GM19438 (cell line): ENCODE measurements around the gene ACADS.

Source experiments
- ATAC-seq: cut with Tn5 transposase; IDR thresholded peaks from one replicate; pipeline ENCODE4 v1.9.1; 2021; ENCODE audit warnings: low read depth; ENCODE audit not compliant: unreplicated experiment

Gene ACADS

GRCh38 chr12:120750806-120751205, 25.2 kb downstream of the ACADS start:
- no peak for ATAC-seq

GRCh38 chr12:120751389-120751788, 25.8 kb downstream of the ACADS start:
- ATAC-seq = no peak

DNA sequence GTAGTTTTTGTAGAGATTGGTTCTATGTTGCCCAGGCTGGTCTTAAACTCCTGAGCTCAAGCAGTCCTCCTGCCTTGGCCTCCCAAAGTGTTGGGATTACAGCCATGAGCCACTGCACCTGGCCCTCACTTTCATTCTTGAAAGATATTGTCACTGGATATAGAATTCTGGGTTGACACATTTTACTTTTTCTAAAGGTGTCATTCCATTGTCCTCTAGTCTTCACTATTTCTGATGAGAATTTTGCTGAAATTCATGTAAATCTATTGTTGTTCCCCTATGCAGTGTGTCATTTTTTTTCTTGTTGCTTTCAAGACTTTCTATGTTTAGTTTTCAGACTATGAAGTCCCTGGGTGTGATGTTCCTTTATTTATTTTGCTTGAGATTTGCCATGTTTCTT, 29.2 kb downstream of the ACADS start:
- ATAC-seq = no peak

GRCh38 chr12:120755269-120755668, 29.6 kb downstream of the ACADS start:
- ATAC-seq = no peak

- ATAC-seq = no peak
Observed at GRCh38 chr12:120757226-120757742, 31.7 kb downstream of the ACADS start.

DNA sequence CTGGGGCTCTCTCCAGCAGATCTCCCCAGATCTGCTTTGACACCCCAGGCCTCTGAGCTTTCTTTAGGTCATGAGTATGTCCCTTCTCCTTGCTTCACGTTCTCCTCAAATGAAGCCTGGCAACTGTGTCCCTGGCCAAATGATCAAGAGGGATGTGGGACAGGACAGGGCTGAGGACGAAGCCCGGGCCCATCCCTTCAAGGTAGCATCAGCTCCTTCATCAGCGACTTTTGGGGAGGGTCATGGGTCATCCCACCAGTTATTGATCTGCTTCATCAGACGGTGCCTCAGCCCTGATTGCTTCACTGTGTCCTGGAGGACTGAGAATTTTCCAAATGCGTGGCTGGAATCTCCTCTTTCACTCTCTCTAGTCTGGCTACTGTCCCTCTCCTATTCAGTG, 32.3 kb downstream of the ACADS start:
- no peak for ATAC-seq

GRCh38 chr12:120758798-120759590, 33.4 kb downstream of the ACADS start:
- ATAC-seq = no peak

DNA sequence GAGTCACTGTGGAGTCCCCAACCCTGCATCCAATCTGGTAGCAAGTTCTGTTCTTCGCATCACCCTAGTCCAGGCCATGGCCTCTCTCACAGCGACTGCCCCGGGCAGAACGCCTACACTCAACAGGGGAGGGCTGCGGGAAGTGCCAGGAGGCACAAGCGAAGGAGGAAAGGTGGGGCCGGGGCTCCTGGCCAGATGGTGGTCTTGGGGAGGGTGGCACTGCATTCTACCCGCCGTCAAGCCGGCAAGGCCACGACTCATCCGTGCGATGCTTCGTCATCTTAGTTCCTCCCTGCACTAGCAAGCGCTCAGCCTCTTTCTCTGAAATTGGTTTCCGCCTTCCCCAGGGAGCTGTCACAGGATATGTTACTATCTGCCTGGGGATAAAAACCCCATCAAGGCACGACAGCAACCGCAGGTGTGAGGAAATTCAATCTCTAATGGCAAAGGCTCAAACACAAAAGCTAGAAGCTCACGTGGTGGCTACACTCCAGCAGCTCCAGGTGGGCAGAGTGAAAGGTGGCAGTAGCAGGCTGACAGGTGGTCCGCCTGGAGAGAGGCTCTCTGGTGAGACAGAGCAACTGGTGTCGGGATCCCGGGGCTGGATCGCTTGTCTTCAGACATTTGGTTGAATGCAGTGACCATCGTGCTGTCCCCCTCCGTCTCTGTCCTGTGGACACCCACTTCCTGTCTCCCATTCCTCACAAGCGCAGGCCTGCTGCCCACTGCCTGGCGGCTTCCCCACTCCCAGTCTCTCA, 34.1 kb downstream of the ACADS start:
- no peak for ATAC-seq

- no peak for ATAC-seq
Observed at GRCh38 chr12:120760349-120761254, 35.0 kb downstream of the ACADS start.

- ATAC-seq = no peak
Observed at GRCh38 chr12:120761519-120761934, 35.9 kb downstream of the ACADS start.

DNA sequence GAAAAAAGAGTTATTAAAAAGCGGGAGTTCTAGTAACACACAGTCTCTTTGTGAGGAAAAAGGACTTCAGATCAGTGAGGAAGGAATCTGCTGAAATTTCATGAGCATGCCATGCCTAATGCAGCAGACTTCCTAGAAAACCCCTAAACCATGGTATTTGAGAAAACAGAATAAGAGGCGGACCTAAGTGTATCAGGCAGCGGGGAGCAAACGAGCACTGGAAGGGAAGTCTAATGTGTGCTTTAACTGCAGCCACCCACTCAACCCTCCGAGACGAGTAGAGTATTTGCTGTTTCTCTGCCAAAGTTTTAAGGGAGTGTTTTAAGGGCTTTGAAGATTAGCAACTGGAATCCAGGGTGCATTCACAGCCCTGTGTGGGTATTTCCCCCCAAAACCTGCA, 36.5 kb downstream of the ACADS start:
- no peak for ATAC-seq

GRCh38 chr12:120763250-120763649, 37.6 kb downstream of the ACADS start:
- ATAC-seq = no peak

DNA sequence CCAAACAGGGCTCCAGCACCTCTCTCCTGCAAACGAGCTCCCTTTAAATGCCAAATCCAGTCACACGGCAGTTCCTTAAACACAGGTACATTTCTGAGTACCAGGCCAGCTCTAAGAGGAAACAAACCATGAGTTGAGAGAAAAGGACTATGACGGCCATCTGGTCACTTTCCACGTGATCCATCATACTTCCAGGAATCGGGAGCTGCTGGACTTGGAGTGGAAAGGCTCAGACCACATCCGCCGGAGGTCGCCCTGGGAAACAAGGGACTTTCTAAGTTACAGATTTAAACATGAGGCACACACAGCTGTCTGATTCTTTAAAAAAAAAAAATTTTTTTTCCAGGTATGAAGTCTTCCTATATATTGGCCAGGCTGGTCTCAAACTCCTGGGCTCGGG, 39.2 kb downstream of the ACADS start:
- ATAC-seq = no peak

GRCh38 chr12:120766566-120766965, 40.9 kb downstream of the ACADS start:
- no peak for ATAC-seq

DNA sequence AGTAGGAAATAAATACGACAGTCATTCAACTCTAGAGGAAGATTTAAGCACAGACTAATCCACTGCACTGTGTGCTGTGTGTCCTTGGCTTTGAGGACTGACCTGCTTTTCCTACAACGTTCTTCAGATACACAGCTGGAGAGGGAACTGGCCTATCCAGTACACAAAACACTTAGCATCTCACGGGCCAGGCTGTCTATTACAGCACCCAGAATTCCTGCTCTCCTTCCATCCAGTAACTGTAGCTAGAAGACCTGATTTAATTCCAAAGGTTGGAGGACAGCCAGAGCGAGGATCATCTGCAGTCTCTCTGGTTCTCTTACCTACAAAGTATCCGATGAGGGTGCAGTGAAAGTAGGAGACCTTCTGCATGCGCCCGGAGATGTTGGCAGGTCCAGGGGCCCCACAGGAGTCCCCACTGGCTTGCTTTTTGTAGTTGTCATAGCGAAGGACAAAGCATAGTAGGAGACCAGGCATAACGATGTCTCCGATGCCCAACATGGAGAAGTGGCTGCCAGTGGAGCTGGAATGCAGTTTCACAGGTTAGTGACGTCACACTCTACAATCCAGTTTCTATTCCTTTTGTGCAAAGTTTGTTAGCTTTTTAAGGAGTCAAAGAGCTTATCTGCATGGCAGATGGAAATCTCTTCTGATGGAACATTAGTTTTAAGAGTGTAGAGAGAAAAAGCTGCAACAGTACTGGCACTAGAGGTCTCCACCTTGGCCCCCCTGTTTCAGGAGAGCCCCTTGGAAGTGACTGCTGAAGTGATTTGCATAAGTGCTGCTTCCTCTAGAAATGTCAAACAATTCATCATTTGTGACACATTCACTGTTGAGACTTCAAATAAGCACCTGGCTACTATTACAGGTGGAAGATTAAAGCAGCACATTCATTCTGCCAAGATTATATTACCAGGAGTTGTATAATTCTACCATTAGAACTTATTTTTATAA, 41.7 kb downstream of the ACADS start:
- no peak for ATAC-seq

- no peak for ATAC-seq
Observed at GRCh38 chr12:120771097-120771496, 45.5 kb downstream of the ACADS start.

DNA sequence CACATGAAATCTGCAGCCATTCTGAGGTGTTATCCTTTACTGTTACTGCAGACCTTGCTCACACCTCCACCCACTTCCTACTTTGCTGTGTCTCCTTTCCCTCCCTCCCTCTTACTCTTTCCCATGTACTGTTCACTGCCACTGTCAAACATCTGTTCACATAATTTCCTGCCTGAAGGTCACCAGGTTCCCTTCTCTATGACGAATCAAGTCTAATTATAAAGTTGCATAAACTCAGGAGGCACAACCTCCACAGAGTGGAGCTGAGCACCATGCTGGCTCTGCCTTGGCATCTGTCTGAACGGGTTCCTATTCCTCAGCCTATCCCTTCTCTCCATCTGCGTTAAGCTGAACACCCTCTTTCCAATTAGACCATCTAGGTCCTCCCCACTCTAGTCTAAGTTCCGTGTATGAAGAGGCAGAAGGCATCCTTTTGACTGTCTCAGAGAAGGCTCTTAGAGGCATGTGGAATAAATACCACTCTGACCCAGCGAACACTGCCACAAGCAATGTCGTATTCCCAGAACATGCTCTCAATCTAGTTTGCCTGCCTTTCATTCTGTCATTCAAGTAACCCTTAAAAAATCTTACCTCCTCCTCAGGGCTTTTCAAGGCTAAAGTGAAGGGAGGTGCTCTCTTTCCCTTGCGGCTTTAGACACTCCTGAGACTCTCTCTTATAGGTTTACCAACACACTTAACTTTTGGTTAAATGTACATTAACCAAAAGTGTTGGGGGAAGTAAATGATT, 48.7 kb downstream of the ACADS start:
- no peak for ATAC-seq

- ATAC-seq = no peak
Observed at GRCh38 chr12:120775862-120776552, 50.4 kb downstream of the ACADS start.
